Muscle layer of colon (tissue), 2 donors: ENCODE data around the gene SMCO3.

ENCODE experiments used
- H3K27ac ChIP-seq: one replicate; pipeline ENCODE4 v1.7.0; 2013; ENCODE audit warnings: low read depth, mild to moderate bottlenecking, low read length, moderate library complexity
- H3K27me3 ChIP-seq, 2 donors: one replicate each; pipeline ENCODE4 v1.7.0; 2013; ENCODE audit warnings: low read length in 2 of 2, mild to moderate bottlenecking in 2 of 2; ENCODE audit not compliant: insufficient read depth in 2 of 2, control insufficient read depth in 1 of 2
- H3K36me3 ChIP-seq: one replicate; pipeline ENCODE4 v1.7.0; 2013; ENCODE audit warnings: mild to moderate bottlenecking, low read length; ENCODE audit not compliant: insufficient read depth
- H3K4me1 ChIP-seq: one replicate; pipeline ENCODE4 v1.7.0; 2013; ENCODE audit warnings: mild to moderate bottlenecking, low read length; ENCODE audit not compliant: insufficient read depth
- H3K4me3 ChIP-seq, 2 donors: one replicate each; pipeline ENCODE4 v1.7.0; 2013; ENCODE audit warnings: low read length in 2 of 2, low read depth in 1 of 2, mild to moderate bottlenecking in 1 of 2, moderate library complexity in 1 of 2
- H3K9ac ChIP-seq: one replicate; pipeline ENCODE4 v1.7.0; 2013; ENCODE audit warnings: low read length
- H3K9me3 ChIP-seq: one replicate; pipeline ENCODE4 v1.7.0; 2013; ENCODE audit warnings: mild to moderate bottlenecking, low read length
- donor health status: abdominal sarcoma.
- donor health status: Adenocarcinoma of cecum.

Gene SMCO3

GRCh38 chr12:14826491-14826890 lies 12.5 kb upstream of the SMCO3 start:
- H3K9ac ChIP-seq: no peak overlapping the region
- H3K27me3 ChIP-seq: no peaks in the 10 kb centered on the region
- no peak overlapping the region for H3K4me3 ChIP-seq
- H3K27ac ChIP-seq: no peak overlapping the region
- no peaks in the 10 kb centered on the region for H3K4me1 ChIP-seq
- H3K36me3 ChIP-seq: no peaks in the 10 kb centered on the region
- H3K9me3 ChIP-seq: no peaks in the 10 kb centered on the region

- no peak overlapping the region for H3K27ac ChIP-seq
- no peak overlapping the region for H3K9ac ChIP-seq
- no peaks in the 10 kb centered on the region for H3K27me3 ChIP-seq
- H3K4me1 ChIP-seq: no peaks in the 10 kb centered on the region
- H3K9me3 ChIP-seq: no peaks in the 10 kb centered on the region
- no peak overlapping the region for H3K4me3 ChIP-seq
- no peaks in the 10 kb centered on the region for H3K36me3 ChIP-seq
These were observed 11.3 kb upstream of the SMCO3 start for GRCh38 chr12:14825256-14825655.

- Histone ChIP-seq H3K9ac (no peak overlapping the region), H3K4me1 (no peaks in the 10 kb centered on the region), H3K36me3 (no peaks in the 10 kb centered on the region), H3K9me3 (no peaks in the 10 kb centered on the region), H3K27ac (no peak overlapping the region), H3K27me3 (no peaks in the 10 kb centered on the region), H3K4me3 (no peak overlapping the region)
These were observed 10.1 kb upstream of the SMCO3 start for GRCh38 chr12:14824012-14824634.

GRCh38 chr12:14811486-14811885 lies 2.5 kb downstream of the SMCO3 start:
- no peak overlapping the region for H3K9ac ChIP-seq
- no peaks in the 10 kb centered on the region for H3K9me3 ChIP-seq
- no peaks in the 10 kb centered on the region for H3K36me3 ChIP-seq
- no peaks in the 10 kb centered on the region for H3K4me1 ChIP-seq
- no peaks in the 10 kb centered on the region for H3K27me3 ChIP-seq
- no peak overlapping the region for H3K27ac ChIP-seq
- H3K4me3 ChIP-seq: no peak overlapping the region

GRCh38 chr12:14810953-14811483 lies 3.0 kb downstream of the SMCO3 start:
- Histone ChIP-seq H3K4me3 (no peak overlapping the region), H3K9ac (no peak overlapping the region), H3K27me3 (no peaks in the 10 kb centered on the region), H3K9me3 (no peaks in the 10 kb centered on the region), H3K36me3 (no peaks in the 10 kb centered on the region), H3K4me1 (no peaks in the 10 kb centered on the region), H3K27ac (no peak overlapping the region)

GRCh38 chr12:14810167-14810952 lies 3.6 kb downstream of the SMCO3 start:
- Histone ChIP-seq H3K9me3 (no peaks in the 10 kb centered on the region), H3K27me3 (no peaks in the 10 kb centered on the region), H3K36me3 (no peaks in the 10 kb centered on the region), H3K27ac (no peak overlapping the region), H3K4me1 (no peaks in the 10 kb centered on the region), H3K4me3 (no peak overlapping the region), H3K9ac (no peak overlapping the region)

- Histone ChIP-seq H3K4me1 (peaks cover 12% of the 10 kb centered on the region), H3K4me3 (peak overlapping the region; percentile 81 to 89), H3K9me3 (no peaks in the 10 kb centered on the region), H3K27ac (peak overlapping the region; percentile 93), H3K9ac (peak overlapping the region; percentile 93), H3K36me3 (peaks cover 10% of the 10 kb centered on the region), H3K27me3 (no peaks in the 10 kb centered on the region)
These were observed 10.2 kb downstream of the SMCO3 start for GRCh38 chr12:14803830-14804160.

- H3K9ac ChIP-seq: peak within 1 kb of the TSS; percentile 99
- H3K27me3 ChIP-seq: no peaks in the 10 kb centered on the region
- peaks cover 15% of the 10 kb centered on the region for H3K36me3 ChIP-seq
- H3K4me3 ChIP-seq: peak within 1 kb of the TSS; percentile 81 to 89
- peaks cover 12% of the 10 kb centered on the region for H3K4me1 ChIP-seq
- H3K27ac ChIP-seq: peak within 1 kb of the TSS; percentile 93
- H3K9me3 ChIP-seq: no peaks in the 10 kb centered on the region
These were observed 10.8 kb downstream of the SMCO3 start, which contains the start of the genes C12orf60 and WBP11 for GRCh38 chr12:14803011-14803829. TSS of gene C12orf60 (plus strand) at chr12:14803670. CDS start at chr12:14822936, 19,266 bp downstream. TSS of gene WBP11 (minus strand) at chr12:14803478. CDS start at chr12:14801383, 2,095 bp downstream.

- Histone ChIP-seq H3K4me3 (peak overlapping the region; percentile 81 to 89), H3K9me3 (no peaks in the 10 kb centered on the region), H3K4me1 (peaks cover 12% of the 10 kb centered on the region), H3K9ac (peak overlapping the region; percentile 99), H3K36me3 (peaks cover 20% of the 10 kb centered on the region), H3K27me3 (no peaks in the 10 kb centered on the region), H3K27ac (peak overlapping the region; percentile 88)
These were observed 11.3 kb downstream of the SMCO3 start for GRCh38 chr12:14802721-14803010.

- Histone ChIP-seq H3K4me1 (peaks cover 12% of the 10 kb centered on the region), H3K27ac (peak overlapping the region; percentile 88), H3K27me3 (no peaks in the 10 kb centered on the region), H3K9me3 (no peaks in the 10 kb centered on the region), H3K4me3 (peak overlapping the region; percentile 81 to 89), H3K9ac (peak overlapping the region; percentile 99), H3K36me3 (peaks cover 25% of the 10 kb centered on the region)
These were observed 11.7 kb downstream of the SMCO3 start for GRCh38 chr12:14802247-14802646.

- H3K36me3 ChIP-seq: peaks cover 76% of the 10 kb centered on the region
- H3K27ac ChIP-seq: no peak overlapping the region
- H3K9me3 ChIP-seq: no peaks in the 10 kb centered on the region
- no peak overlapping the region for H3K9ac ChIP-seq
- H3K4me1 ChIP-seq: no peaks in the 10 kb centered on the region
- no peaks in the 10 kb centered on the region for H3K27me3 ChIP-seq
- H3K4me3 ChIP-seq: no peak overlapping the region
These were observed 18.9 kb downstream of the SMCO3 start for GRCh38 chr12:14795028-14795448.
